ENCODE data around the gene NR6A1. TPM values are rescaled to one million over a fixed set of nuclear protein-coding genes. Genes with fewer than 3 reads are reported as not detected.

NR6A1 gene
- total RNA-seq, 1 donor from 2014 or later = 302 TPM

DNA sequence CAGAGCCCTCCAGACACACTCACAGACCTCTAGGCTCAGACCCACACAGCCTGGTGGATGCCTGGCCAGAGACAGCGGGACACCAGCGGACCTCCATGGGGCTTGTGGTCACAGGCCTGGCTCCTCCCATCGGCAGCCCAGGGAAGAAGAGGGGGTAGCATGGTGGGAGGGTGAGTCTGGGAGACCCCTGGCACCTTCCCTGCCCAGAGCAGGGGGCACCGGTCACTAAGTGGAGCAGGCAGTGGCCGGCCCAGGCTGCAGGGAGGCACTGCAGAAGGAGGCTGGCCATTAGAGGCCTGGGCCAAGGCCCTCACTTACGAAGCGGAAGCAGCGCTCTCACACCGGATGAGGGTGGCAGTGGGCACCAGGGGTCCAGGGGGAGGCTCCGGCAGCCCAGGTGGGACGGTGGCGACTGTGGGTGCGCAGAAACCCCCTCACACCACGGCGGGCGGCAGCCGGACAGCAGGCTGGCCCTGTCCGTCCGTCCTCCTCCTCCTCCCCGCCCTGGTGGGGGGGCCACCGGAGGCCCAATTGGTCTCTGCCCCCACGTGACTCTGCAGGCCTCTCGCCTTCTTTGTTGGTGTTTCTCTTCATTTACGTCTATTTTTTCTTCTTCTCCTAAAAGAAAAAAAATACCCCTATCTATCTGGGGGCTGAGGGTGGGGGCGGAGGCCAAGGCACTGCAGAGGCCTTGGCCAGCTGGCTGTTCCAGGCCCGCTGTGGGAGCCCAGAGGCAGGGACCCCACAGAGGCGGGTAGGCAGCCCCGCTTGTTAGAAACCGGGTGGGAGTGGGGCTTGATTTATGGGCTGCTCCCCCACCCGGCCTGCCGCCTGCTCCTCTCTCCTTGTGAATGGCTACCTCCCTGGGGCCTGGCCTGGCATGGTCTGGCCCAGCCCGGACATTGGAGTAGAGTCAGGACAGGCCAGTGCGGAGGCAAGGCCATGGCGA lies 263.9 kb downstream of the NR6A1 start, which contains the start of gene NR5A1:
Gene NR5A1 (minus strand): TSS at position 469 of the 949 bp plus-strand sequence. CDS start 4,004 bp downstream, outside the sequence.
- TF ChIP-seq EZH2phosphoT487 (IDR thresholded peaks at IDR 0.05) (no peak), EZH2 (IDR thresholded peaks at IDR 0.05) (no peak), CTCF (IDR thresholded peaks at IDR 0.05) (no peak)
- H3K27me3 Mint-ChIP-seq (ENCODE audit: insufficient read depth, low read depth) = peaks cover 31% of the 10 kb centered on the region
- no peak within 1 kb of the TSS for H3K9ac ChIP-seq

GRCh38 chr9:124506433-124506832 lies 264.7 kb downstream of the NR6A1 start:
- peaks cover 37% of the 10 kb centered on the region for H3K27me3 Mint-ChIP-seq (ENCODE audit: insufficient read depth, low read depth)
- H3K79me2 ChIP-seq (ENCODE audit: low read depth) = no peaks in the 10 kb centered on the region
- H3K27me3 ChIP-seq = peaks cover 53% of the 10 kb centered on the region
- TF ChIP-seq CTCF (IDR thresholded peaks at IDR 0.05) (no peak), EZH2phosphoT487 (IDR thresholded peaks at IDR 0.05) (no peak), EZH2 (IDR thresholded peaks at IDR 0.05) (no peak)
- H3K4me3 ChIP-seq = no peak overlapping the region
- H3K4me2 ChIP-seq = no peak overlapping the region
- peaks cover 6% of the 10 kb centered on the region for H3K4me1 Mint-ChIP-seq
- peaks cover 6% of the 10 kb centered on the region for H3K4me1 ChIP-seq
- H3K27ac ChIP-seq = no peak overlapping the region
- H3K9me3 Mint-ChIP-seq = no peaks in the 10 kb centered on the region
- H2AFZ ChIP-seq (replicated peaks) = no peak overlapping the region
- H3K9ac ChIP-seq = no peak overlapping the region
- H3F3A ChIP-seq (ENCODE audit: low read depth) = peaks cover 19% of the 10 kb centered on the region
- H3K27ac Mint-ChIP-seq = no peak overlapping the region
- DNase-seq (ENCODE audit: low spot score) = no peak
- H3K4me3 Mint-ChIP-seq = peak overlapping the region; percentile 50
- no peaks in the 10 kb centered on the region for H4K20me1 ChIP-seq (ENCODE audit: low read depth)
- no peaks in the 10 kb centered on the region for H3K36me3 ChIP-seq
- no peaks in the 10 kb centered on the region for H3K36me3 Mint-ChIP-seq
- H3K9me3 ChIP-seq (ENCODE audit: low read depth) = no peaks in the 10 kb centered on the region

More for the DNA sequence above, 263.9 kb downstream of the NR6A1 start, which contains the start of gene NR5A1:
- H3K4me2 ChIP-seq = no peak within 1 kb of the TSS
- H3K27me3 ChIP-seq = peaks cover 45% of the 10 kb centered on the region
- Mint-ChIP-seq H3K4me3 (peak within 1 kb of the TSS; percentile 50), H3K9me3 (no peaks in the 10 kb centered on the region), H3K36me3 (no peaks in the 10 kb centered on the region), H3K27ac (no peak within 1 kb of the TSS), H3K4me1 (peaks cover 11% of the 10 kb centered on the region)
- H4K20me1 ChIP-seq (ENCODE audit: low read depth) = no peaks in the 10 kb centered on the region
- DNase-seq (ENCODE audit: low spot score) = no peak
- H2AFZ ChIP-seq (replicated peaks) = no peak within 1 kb of the TSS
- no peaks in the 10 kb centered on the region for H3K9me3 ChIP-seq (ENCODE audit: low read depth)
- no peak within 1 kb of the TSS for H3K27ac ChIP-seq
- peaks cover 15% of the 10 kb centered on the region for H3F3A ChIP-seq (ENCODE audit: low read depth)
- no peaks in the 10 kb centered on the region for H3K36me3 ChIP-seq
- no peaks in the 10 kb centered on the region for H3K79me2 ChIP-seq (ENCODE audit: low read depth)
- H3K4me1 ChIP-seq = peaks cover 11% of the 10 kb centered on the region
- no peak within 1 kb of the TSS for H3K4me3 ChIP-seq

DNA sequence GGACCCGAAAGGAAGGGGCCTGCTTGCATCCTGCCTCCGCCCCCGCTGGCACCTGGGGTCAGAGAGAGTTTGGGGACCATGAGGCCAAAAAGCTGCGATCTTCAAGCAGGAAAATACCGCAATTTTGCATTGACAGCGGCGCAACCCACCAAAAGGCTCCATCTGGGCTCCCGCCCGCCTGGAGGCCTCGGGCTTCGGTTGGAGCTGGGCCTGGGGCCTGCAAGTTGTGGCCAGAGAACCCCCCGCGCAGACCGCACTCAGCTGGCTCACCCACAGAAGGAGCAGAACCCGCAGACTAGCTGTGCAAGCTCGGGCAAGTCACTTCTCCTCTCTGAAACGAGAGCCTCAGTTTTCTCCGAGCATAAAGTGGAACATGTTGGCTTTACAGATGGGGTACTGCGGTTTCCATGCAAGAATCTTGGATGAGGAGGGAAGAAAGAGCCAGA lies 265.2 kb downstream of the NR6A1 start:
- peaks cover 19% of the 10 kb centered on the region for H3F3A ChIP-seq (ENCODE audit: low read depth)
- H3K4me1 Mint-ChIP-seq = peaks cover 6% of the 10 kb centered on the region
- no peaks in the 10 kb centered on the region for H3K36me3 ChIP-seq
- no peaks in the 10 kb centered on the region for H3K9me3 Mint-ChIP-seq
- no peaks in the 10 kb centered on the region for H3K36me3 Mint-ChIP-seq
- H2AFZ ChIP-seq (replicated peaks) = no peak overlapping the region
- no peak overlapping the region for H3K9ac ChIP-seq
- H3K27ac Mint-ChIP-seq = no peak overlapping the region
- TF ChIP-seq CTCF (IDR thresholded peaks at IDR 0.05) (no peak), EZH2 (IDR thresholded peaks at IDR 0.05) (no peak), EZH2phosphoT487 (IDR thresholded peaks at IDR 0.05) (no peak)
- no peak overlapping the region for H3K4me3 ChIP-seq
- H3K4me3 Mint-ChIP-seq = no peak overlapping the region
- DNase-seq (ENCODE audit: low spot score) = no peak
- no peaks in the 10 kb centered on the region for H3K79me2 ChIP-seq (ENCODE audit: low read depth)
- H3K27ac ChIP-seq = no peak overlapping the region
- H3K4me2 ChIP-seq = no peak overlapping the region
- peaks cover 37% of the 10 kb centered on the region for H3K27me3 Mint-ChIP-seq (ENCODE audit: insufficient read depth, low read depth)
- no peaks in the 10 kb centered on the region for H4K20me1 ChIP-seq (ENCODE audit: low read depth)
- H3K4me1 ChIP-seq = peaks cover 6% of the 10 kb centered on the region
- no peaks in the 10 kb centered on the region for H3K9me3 ChIP-seq (ENCODE audit: low read depth)
- peaks cover 58% of the 10 kb centered on the region for H3K27me3 ChIP-seq

All from neural progenitor cell (in vitro differentiated cells).